ENCODE measurements around the gene ASAP2.

DNA sequence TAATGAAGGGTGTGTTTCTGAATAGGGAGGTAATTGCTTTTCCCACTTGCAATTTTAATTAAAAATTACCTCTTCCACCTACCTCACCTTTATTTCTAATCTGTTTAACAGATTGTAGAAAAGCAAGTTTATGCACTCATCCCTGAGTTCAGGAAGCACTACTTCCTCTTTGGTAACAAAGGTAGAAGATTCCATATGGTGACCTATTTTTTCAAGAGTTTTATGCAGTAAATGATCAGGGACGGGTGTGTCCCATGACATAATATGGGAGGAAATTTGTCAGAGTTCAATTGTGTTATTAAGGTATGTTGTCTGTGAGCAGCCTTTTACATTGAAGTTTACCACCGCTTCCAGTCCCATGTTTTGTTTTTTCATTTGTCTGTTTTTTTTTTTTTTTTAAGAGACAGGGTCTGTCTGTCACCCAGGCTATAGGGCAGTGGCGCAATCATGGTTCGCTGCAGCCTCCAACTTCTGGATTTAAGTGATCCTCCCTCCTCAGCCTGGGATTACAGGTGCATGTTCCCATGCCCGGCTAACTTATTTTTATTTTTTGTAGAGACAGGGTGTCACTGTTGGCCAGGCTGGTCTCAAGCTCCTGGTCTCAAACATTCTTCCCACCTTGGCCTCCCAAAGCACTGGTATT, 68.2 kb downstream of the ASAP2 start:
- TF ChIP-seq, protein P1, sequence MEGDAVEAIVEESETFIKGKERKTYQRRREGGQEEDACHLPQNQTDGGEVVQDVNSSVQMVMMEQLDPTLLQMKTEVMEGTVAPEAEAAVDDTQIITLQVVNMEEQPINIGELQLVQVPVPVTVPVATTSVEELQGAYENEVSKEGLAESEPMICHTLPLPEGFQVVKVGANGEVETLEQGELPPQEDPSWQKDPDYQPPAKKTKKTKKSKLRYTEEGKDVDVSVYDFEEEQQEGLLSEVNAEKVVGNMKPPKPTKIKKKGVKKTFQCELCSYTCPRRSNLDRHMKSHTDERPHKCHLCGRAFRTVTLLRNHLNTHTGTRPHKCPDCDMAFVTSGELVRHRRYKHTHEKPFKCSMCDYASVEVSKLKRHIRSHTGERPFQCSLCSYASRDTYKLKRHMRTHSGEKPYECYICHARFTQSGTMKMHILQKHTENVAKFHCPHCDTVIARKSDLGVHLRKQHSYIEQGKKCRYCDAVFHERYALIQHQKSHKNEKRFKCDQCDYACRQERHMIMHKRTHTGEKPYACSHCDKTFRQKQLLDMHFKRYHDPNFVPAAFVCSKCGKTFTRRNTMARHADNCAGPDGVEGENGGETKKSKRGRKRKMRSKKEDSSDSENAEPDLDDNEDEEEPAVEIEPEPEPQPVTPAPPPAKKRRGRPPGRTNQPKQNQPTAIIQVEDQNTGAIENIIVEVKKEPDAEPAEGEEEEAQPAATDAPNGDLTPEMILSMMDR (IDR thresholded peaks at IDR 0.05; ENCODE audit: low read length) = no peak
- no peak for TF ChIP-seq EZH2 (IDR thresholded peaks at IDR 0.05; ENCODE audit: borderline replicate concordance, low read length)
